ENCODE data around the gene AKAP13.

DNA sequence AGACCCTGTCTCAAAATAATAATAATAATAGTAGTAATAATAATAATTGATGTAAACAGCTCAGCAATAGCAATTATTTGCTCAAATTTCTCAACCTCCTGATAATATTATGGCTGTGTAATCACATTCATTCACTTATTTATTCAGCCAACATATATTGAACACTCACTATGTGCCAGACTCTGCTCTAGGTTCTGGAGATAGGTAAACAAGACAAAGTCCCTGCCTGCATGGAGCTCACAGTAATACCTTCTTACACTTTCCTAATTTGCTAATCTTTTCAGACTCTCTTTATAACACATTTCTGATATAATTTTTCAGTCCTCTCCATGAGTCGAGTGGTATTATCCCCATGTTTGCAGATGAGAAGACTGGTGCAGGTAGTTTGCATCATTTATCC lies 276.7 kb downstream of the AKAP13 start:
- TF ChIP-seq PAX5 (IDR thresholded peaks at IDR 0.05; ENCODE audit: insufficient read depth, low read length, severe bottlenecking) (no peak), POLR2A (IDR thresholded peaks at IDR 0.05; ENCODE audit: low read depth, low read length) (no peak)

Data from GM12891 (cell line).